Effector CD4-positive, alpha-beta T cell (primary cell): ENCODE measurements around the gene MEGF9.
"Not testable (repeated sequence)": the region's sequence is repeated elsewhere in the genome, so short reads cannot be mapped to it uniquely, and the experiment has no call there.

Experiments used
- DNase-seq: peaks from one replicate; pipeline ENCODE4 v3.0.0-alpha.2; 2020

Gene MEGF9

DNA sequence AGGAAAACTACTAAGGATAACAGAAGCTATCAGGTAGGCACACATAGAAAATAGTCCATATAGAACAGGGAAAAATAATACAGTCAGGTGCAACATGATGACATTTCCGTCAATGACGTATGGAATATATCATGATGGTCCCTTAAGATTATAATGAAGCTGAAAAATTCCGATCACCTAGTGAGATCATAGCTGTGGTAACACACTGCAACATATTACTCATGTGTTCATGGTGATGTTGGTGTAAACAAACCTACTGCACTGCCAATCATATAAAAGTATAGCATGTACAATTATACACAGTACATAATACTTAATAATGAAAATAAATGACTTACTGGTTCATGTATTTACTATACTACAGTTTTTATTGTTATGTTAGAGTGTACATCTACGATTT is 60.0 kb downstream of the MEGF9 start:
- no peak for DNase-seq

DNA sequence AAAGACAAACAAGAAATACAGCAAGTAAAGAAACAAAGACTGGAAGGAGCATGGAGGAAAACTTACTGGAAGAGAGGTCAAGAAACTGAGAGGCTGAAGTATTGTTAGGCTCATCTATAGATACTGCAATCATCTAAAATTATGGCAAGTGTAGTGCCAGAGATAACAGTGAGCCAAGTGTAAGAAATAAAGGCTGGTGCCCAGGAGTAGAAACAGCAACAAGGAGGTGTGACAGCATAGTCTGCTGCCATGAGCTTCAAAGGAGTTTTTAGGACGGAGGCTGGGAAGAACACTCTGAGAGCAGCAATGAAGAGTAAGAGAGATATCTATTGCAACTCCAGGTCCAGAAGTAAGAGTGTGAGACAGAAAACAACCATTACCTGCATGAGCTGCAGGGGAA is 60.5 kb downstream of the MEGF9 start:
- DNase-seq: no peak

DNA sequence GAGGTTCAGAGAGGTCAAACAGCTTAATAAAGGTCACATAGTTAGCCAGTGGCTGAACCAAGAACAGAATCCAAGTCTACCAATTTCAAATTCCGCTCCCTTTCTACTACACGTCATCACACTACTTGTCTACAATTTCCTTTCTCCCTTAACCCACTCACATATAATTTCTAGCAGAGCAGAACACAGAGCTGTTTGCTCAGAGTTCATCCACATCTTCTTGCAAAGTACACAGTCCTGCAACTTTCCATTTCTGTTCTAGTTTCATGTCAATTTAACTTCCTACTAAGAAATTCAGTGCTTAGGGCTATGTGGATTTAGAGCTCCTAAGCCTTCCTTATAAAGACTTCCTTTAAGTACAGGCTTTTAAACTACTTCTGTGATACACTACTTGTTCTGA is 61.3 kb downstream of the MEGF9 start:
- no peak for DNase-seq

GRCh38 chr9:120650352-120650751 is 63.9 kb downstream of the MEGF9 start:
- no peak for DNase-seq

GRCh38 chr9:120648581-120649197 is 65.6 kb downstream of the MEGF9 start:
- no peak for DNase-seq

GRCh38 chr9:120646948-120647347 is 67.3 kb downstream of the MEGF9 start:
- DNase-seq: no peak

DNA sequence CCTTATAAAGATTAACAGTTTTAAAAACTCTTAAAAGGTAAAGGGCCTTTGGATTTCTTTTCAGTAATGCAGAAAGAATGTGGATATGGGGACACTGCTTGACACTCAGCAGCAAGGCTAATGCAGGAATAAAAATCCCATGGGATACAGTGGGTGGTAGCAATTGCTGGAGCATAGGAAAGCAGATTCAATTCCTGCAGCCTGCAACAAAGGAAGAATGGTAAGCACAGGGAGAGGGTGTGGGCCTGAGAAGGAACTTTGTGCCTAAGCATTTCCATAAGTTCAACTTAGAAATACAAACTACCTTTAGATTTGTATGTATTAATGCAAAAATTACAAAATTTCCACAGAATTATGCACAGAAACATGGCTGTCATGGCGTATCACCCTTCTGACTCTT is 68.5 kb downstream of the MEGF9 start:
- DNase-seq: no peak

GRCh38 chr9:120643061-120643460 is 71.2 kb downstream of the MEGF9 start:
- DNase-seq: no peak

DNA sequence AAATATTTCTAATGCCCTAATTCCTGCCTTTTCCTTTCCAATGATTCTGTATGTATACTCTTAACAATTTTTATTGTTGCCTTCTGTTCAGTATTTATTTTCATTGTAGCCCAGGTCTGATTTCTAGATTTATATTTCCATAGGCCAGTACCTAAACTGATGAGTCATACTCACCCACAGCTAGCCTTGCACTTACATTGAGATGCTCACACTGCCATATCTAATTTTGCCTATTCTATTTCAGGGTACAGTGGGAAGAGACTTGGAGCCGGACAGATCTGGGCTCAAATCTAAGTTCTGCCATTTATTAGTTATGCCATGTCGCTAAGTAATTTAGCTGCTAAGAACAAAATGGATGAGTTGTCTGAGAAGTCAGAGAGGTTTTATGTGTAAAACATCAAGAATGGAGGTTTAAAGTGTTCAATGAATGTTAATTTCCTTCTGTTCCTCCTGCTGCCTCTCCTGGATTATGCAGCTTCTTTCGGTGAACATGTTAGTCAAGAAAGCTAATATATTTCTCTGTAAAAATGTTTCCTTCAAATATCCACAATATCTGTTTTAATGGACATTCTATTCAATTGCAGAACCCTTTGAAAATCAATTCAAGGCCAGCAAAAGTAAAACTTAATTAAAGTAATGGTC is 72.0 kb downstream of the MEGF9 start:
- DNase-seq: no peak

DNA sequence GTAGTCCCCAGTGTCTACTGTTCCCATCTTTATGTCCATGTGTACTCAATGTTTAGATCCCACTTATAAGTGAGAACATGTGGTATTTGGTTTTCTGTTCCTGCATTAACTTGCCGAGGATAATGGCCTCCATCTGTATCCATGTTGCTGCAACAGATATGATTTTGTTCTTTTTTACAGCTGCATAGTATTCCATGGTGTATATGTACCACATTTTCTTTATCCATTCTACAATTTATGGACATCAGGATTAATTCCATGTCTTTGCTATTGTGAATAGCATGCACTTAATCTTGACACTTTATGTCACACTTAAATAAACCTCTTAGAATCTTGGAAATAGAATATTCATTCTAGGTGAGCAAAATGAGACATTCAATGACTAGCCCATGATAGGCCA is 73.4 kb downstream of the MEGF9 start:
- DNase-seq: not testable (repeated sequence)

DNA sequence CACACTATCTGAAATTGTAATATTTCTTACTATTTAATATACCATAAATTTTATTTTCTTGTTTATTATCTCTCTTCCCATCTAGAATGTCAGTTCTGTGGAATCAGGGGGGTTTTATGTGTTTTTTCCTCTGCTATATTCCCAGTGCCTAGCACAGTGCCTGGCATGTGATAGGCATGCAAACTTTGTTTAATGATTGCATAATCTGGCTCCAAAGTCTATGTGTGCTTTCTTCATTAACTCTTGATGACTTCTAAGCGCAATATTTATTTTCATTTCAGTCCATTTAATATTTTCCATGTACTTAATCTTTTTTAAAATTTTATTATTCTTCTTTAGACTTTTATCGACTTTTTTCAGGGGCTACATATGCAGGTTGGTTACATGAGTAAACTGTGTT is 73.9 kb downstream of the MEGF9 start:
- no peak for DNase-seq

GRCh38 chr9:120637919-120638318 is 76.4 kb downstream of the MEGF9 start:
- DNase-seq: no peak

GRCh38 chr9:120636194-120636957 is 77.9 kb downstream of the MEGF9 start:
- no peak for DNase-seq

DNA sequence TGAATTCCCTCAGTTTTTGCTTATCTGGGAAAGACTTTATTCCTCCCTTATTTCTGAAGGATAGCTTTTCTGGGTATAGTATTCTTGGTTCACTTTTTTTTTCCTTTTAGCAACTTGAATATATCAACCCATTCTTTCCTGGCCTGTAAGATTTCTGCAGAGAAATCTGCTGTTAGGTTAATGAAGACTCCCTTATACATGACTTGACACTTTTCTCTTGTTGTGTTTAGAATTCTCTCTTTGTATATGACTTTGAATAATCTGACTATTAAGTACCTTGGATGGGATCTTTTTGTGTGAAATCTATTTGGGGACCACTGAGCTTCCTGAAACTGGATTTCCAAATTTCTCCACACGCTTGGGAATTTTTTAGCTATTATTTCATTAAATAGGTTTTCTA is 79.3 kb downstream of the MEGF9 start:
- DNase-seq: no peak

DNA sequence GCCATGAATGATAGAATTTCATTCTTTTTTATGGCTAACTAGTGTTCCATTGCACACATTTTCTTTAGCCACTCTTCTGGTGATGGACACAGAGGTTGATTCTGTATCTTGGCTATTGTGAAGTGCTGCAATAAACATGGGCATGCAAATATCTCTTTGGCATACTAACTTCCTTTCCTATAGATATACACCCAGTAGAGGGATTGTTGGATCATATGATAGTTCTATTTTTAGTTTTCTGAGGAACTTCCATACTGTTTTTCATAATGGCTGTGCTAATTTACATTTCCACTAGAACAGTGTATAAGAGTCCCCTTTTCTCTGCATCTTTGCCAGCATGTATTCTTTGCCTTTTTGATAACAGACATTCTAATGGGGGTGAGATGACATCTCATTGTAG is 83.9 kb downstream of the MEGF9 start:
- DNase-seq: no peak

DNA sequence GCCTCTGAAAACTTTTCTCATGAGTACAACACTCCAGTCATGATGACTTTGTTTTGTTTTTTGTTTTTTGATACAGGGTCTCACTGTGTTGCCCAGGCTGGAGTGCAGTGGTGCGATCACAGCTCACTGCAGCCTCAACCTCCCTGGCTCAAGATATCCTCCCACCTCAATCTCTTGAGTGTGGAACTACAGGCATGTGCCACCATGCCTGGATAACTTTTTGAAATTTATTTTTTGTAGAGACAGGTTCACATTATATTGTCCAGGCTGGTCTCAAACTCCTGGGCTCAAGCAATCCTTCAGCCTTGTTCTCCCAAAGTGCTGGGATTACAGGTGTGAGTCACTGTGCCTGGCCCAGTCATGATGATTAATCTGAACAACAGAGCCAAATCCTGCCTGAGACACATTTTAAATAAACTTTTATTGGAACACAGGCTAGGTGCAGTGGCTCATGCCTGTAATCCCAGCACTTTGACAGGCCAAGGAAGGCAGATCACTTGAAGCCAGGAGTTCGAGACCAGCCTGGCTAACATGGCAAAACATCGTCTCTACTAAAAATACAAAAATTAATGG is 85.3 kb downstream of the MEGF9 start:
- not testable (repeated sequence) for DNase-seq

GRCh38 chr9:120628207-120628924 is 85.9 kb downstream of the MEGF9 start:
- DNase-seq: no peak

- DNase-seq: no peak
Measured at GRCh38 chr9:120627073-120627472, 87.2 kb downstream of the MEGF9 start.

DNA sequence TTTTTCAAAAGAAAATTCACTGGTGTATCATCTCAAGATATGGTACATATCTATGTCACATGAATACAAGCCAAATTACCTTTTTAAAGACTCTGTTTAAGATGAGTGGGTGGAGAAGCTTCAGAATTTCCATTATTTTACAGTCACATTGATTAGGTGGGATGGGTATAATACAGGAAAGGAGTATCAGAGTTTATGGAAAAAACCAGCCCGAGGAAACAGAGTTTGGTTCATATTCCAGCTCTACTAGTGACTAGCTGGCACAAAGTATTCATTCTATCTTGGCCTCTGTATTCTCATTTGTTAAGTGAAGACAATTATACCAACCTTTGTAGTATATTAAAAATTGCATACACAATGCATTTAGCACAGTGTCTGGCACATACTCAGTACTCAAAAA is 87.8 kb downstream of the MEGF9 start:
- no peak for DNase-seq

GRCh38 chr9:120625222-120625621 is 89.0 kb downstream of the MEGF9 start:
- DNase-seq: no peak

GRCh38 chr9:120622790-120623189 is 91.5 kb downstream of the MEGF9 start:
- DNase-seq: no peak

DNA sequence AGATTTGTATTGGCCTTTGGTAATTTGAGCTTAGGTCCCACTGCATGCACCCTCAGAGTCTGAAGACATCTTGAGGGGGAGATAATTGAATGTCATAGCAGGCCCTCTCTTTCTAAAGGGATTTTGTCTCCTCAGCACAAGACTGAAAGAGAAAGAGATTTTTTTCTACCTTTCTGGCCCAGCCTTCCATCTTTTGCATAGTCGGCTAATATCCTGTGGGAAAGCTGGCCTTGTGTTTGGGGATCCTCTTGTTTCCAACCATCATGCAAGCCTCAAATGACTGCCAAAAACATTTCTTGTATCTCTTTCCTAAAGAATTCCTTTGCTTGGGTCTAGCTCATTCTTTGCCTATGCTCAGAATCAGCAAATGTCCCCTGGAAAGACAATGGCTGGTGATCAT is 92.3 kb downstream of the MEGF9 start:
- DNase-seq: no peak
